ENCODE results near the gene VAV2. TPM values are rescaled to one million over a fixed set of nuclear protein-coding genes. Genes with fewer than 3 reads are reported as not detected.

Gene VAV2
- total RNA-seq, 4 donors from 2014 or later: 10.3 to 20.1 (median 13.1) TPM

DNA sequence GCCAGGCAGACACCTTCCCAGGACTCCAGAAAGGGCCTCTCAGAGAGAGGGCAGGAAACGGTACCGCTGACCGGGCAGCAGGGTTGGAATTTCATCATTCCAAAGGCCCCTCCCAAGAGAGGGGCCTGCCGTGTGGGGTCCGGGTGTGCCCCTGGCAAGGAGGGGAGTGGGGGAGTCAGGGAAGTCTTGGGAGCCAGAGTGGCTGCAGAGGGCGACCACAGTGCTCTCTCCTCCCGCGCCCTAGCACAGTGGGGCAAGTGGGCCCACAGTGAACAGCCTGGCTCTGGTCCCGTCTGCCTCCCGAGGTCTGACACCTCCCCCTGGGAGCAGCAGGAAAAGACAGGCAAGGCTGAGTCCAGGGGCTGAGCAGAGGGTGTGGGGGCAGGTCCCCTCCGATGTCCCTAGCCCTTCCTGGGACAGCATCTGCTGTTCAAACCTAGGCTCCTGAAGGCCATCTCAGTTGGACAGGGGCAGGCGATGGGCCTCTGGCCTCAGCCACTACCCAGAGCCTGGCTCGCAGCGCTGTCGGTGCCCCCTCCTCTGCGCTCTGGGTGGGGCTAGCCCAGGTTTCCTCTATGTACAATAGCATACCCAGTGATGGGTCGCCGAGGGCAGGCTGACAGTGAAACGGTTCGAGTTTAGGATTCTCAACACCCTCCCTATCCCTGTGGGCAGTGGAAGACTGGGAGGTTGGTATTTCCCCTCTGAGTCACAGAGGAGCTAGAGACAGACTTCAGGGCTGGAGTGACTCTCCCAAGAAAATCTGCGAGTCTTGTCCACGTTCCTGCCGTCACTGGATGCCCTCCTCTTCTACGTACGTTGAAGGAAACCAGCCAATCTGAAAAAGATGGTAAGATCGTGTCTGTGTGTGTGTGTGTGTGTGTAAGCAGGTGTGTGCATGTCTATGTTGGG lies 228.6 kb downstream of the VAV2 start:
- no peak for TF ChIP-seq POLR2A (IDR thresholded peaks at IDR 0.05)
- no peak for TF ChIP-seq EP300 (IDR thresholded peaks at IDR 0.05)
- TF ChIP-seq, protein P1, sequence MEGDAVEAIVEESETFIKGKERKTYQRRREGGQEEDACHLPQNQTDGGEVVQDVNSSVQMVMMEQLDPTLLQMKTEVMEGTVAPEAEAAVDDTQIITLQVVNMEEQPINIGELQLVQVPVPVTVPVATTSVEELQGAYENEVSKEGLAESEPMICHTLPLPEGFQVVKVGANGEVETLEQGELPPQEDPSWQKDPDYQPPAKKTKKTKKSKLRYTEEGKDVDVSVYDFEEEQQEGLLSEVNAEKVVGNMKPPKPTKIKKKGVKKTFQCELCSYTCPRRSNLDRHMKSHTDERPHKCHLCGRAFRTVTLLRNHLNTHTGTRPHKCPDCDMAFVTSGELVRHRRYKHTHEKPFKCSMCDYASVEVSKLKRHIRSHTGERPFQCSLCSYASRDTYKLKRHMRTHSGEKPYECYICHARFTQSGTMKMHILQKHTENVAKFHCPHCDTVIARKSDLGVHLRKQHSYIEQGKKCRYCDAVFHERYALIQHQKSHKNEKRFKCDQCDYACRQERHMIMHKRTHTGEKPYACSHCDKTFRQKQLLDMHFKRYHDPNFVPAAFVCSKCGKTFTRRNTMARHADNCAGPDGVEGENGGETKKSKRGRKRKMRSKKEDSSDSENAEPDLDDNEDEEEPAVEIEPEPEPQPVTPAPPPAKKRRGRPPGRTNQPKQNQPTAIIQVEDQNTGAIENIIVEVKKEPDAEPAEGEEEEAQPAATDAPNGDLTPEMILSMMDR (IDR thresholded peaks at IDR 0.05): no peak
- Histone ChIP-seq H3K36me3 (peaks cover 0 to 72% (median 10%) of the 10 kb centered on the region in 3 donors), H3K27me3 (no peaks in the 10 kb centered on the region), H3K4me1 (peaks cover 0 to 7% (median 0%) of the 10 kb centered on the region in 4 donors), H3K27ac (no peak overlapping the region), H3K4me3 (no peak overlapping the region), H3K9me3 (peaks cover 0 to 32% (median 6%) of the 10 kb centered on the region in 4 donors)
- WGBS, 2 donors: 82 to 84% methylated on average over 17 to 26 of the region's 26 CpGs
- no peak for DNase-seq (ENCODE audit: low spot score in 2 of 2)

DNA sequence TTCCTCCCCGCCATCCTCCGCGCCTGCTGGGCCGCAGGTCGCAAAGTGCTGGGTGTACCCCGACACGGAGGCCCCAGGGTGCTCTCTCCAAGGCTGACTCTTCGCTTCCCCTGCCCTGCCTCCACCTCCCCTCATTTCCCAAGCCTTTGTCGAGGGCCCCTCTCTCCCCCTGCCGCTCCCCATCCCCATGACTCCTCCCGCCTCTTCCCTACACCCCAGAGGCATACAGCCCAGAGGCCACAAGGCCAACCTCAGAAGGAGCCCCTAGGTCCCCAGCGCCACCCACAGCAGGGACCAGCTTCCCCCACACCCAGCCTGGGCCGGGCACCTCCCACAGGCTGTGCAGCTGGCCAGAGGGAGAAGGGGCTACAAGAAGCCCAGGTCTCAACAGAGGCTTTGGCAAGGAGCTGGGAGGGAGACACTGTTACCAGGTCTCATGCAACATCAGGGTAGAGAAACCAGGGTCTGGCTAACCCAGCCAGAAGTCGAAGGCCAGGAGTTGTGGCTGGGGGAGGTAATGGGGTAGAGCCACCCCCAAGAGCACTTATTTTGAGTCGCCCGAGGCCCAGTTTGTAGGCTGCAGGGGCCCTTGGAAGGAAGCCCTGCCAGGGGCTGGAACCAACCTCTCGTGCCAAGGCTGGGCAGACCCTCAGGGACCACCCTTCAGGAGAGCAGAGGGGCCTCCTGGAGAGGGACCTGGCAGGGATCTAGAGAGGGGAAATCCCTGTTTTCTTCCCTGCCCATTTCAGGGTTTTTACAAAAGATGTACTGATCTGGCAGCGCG lies 229.4 kb downstream of the VAV2 start:
- WGBS, 2 donors: 90 to 92% methylated on average over 19 of the region's 19 CpGs
- no peaks in the 10 kb centered on the region for H3K27me3 ChIP-seq
- DNase-seq (ENCODE audit: low spot score in 2 of 2): no peak
- H3K9me3 ChIP-seq: peaks cover 0 to 25% (median 5%) of the 10 kb centered on the region in 4 donors
- no peak overlapping the region for H3K27ac ChIP-seq
- H3K36me3 ChIP-seq: peaks cover 0 to 63% (median 2%) of the 10 kb centered on the region in 3 donors
- H3K4me3 ChIP-seq: no peak overlapping the region
- H3K4me1 ChIP-seq: peaks cover 0 to 7% (median 0%) of the 10 kb centered on the region in 4 donors
- TF ChIP-seq EP300 (IDR thresholded peaks at IDR 0.05) (no peak), POLR2A (IDR thresholded peaks at IDR 0.05) (no peak)
- TF ChIP-seq, protein P1 (IDR thresholded peaks at IDR 0.05): no peak

DNA sequence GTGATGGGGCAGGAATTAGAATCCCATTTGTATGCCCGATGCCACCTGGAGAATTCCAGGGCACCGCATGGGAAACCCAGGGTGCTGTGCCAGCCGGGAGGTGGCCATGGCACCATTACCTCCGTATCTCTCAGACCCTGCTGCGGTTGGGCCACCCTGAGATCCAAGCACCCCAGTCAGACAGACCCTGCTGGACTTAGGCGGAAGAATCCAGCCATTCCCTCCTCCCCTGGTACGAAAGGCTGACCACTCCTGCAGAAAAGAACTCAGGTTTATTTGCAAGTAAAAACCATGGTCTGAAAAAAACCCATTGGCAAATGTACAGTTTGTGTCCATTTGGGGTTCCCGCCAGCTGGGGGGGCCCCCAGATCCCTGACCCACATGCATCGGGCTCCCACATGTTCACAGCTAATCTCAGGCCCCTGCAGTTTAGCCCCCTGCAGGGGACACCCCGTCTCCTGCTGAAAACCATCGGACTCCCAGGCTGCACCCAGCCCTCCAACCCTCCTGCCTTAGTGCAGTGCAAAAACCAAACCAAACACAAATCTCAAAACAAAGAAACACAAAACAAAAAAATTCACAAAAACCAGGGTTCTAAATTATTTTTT lies 230.4 kb downstream of the VAV2 start:
- TF ChIP-seq EP300 (IDR thresholded peaks at IDR 0.05): no peak
- TF ChIP-seq, protein P1 (IDR thresholded peaks at IDR 0.05): no peak
- no peak for TF ChIP-seq POLR2A (IDR thresholded peaks at IDR 0.05)
- DNase-seq (ENCODE audit: low spot score in 2 of 2): no peak
- H3K27me3 ChIP-seq: no peaks in the 10 kb centered on the region
- H3K9me3 ChIP-seq: peaks cover 0 to 16% (median under 1%) of the 10 kb centered on the region in 4 donors
- peaks cover 0 to 7% (median 0%) of the 10 kb centered on the region in 4 donors for H3K4me1 ChIP-seq
- H3K36me3 ChIP-seq: peaks cover 0 to 54% (median 0%) of the 10 kb centered on the region in 3 donors
- H3K4me3 ChIP-seq: no peak overlapping the region
- H3K27ac ChIP-seq: no peak overlapping the region
- 88 to 91% methylated on average over 11 of the region's 11 CpGs for WGBS, 2 donors

- WGBS, 2 donors: 90 to 93% methylated on average over 11 of the region's 11 CpGs
- TF ChIP-seq POLR2A (IDR thresholded peaks at IDR 0.05) (no peak), EP300 (IDR thresholded peaks at IDR 0.05) (no peak)
- TF ChIP-seq, protein P1 (IDR thresholded peaks at IDR 0.05): no peak
- H3K27me3 ChIP-seq: no peaks in the 10 kb centered on the region
- no peak for DNase-seq (ENCODE audit: low spot score in 2 of 2)
- H3K9me3 ChIP-seq: peaks cover 0 to 13% (median 0%) of the 10 kb centered on the region in 4 donors
- H3K27ac ChIP-seq: no peak overlapping the region
- no peak overlapping the region for H3K4me3 ChIP-seq
- peaks cover 0 to 45% (median 0%) of the 10 kb centered on the region in 3 donors for H3K36me3 ChIP-seq
- peaks cover 0 to 7% (median 0%) of the 10 kb centered on the region in 4 donors for H3K4me1 ChIP-seq
Observed at GRCh38 chr9:133760713-133761290, 231.3 kb downstream of the VAV2 start.

Data from tibial nerve (tissue), 4 donors.